CD4-positive, alpha-beta T cell treated with Interleukin-10 for 1 hour (primary cell): ENCODE measurements around the gene NETO1.

ENCODE experiments used
- DNase-seq: peaks from one replicate; pipeline ENCODE4 v3.0.0-alpha.2; 2020

Gene NETO1

GRCh38 chr18:72840109-72840508, 27.7 kb downstream of the NETO1 start:
- DNase-seq = no peak

- no peak for DNase-seq
Measured at GRCh38 chr18:72834731-72835130, 33.1 kb downstream of the NETO1 start.

- DNase-seq = no peak
Measured at GRCh38 chr18:72833471-72833870, 34.3 kb downstream of the NETO1 start.

DNA sequence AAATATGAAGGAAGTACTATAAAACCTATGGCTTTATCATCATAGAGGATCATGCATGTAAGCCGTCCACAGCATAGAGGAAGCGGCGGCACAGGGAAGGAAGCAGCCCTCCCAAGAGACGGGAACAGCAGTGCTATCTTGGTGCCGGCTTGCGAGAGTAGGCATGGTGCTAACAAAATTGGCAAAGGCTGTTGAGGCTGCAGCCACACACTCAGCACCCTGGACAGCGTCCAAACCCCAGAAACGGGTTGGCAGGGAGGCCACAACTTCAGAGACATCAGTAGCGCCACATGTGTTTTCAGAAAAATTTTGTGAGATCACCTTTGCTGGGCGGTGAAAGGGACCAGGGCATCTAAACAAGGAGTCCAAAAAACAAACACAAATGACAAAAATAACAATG, 37.7 kb downstream of the NETO1 start:
- DNase-seq = no peak

DNA sequence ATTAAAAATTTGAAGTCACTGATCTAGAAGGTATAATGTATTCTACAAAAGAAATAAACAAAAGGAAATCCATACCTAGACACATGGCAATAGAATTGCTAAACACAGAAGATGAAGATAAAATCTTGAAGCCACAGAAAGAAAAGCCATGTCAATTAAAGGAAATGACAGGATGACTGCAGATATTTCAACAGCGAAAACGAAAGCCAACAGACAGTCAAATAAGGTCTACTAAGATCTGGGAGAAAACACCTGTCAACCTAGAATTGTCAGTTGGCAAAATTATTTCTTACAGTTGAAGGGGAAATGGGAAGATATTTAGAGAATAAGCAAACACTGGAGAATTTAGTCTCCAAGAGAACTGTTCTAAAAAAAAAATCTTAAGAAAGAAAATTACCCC, 39.2 kb downstream of the NETO1 start:
- DNase-seq = no peak

GRCh38 chr18:72826736-72827135, 41.1 kb downstream of the NETO1 start:
- no peak for DNase-seq

DNA sequence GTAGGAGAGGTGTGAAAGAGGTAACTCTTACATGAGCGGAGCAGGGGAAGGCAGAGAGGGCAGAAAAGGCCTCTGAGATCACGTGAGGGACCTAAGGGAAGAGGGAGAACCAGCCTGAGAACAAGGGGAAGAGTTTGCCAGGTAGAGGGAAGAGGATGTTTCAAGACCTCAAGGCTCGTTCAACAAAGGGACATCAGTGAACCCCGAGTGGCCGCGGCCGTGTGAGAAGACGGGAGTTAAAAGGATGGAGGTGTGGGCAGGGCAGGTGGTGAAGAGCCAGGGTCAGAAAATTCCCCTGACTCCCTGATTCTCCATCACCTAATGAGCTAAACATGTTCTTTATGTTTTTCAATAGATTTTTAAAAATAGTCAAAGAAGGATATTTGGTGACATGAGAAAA, 44.4 kb downstream of the NETO1 start:
- DNase-seq = no peak

DNA sequence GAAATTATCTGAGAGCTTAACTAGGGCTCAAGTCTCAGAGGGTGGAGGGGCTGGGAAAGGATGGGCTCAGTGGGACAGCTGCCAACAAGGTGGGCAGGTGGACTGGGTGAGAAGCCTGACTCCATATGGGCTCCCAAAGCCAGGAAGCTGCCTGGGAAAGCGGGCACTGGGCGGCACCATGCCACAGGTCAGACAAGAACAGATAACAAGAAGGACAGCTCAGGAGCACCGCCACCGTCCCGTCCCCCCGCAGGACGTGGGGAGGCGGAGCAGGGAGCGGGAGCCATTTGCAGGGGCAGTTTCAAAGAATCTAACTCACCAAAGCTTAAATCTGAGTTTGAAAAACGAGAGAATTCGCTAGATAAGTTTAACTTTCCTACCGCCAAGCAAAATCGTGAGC, 45.6 kb downstream of the NETO1 start:
- DNase-seq = no peak

DNA sequence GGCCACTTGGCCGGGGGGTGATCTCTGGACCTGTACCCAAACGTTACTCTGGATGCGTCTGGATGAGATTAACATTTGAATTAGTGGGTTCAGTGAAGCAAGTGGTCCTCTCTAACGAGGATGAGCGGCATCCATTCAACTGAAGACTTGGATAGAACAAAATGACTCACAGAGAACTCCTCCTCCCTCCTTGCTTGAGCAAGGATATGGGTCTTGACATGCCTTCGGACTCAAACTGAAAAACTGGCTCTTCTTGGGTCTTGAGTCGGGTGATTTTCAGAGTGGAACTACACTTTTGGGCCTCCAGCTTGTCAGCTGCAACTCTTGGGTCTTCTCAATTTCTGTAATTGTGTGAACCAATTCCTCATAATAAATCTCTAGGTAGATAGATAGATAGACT, 47.2 kb downstream of the NETO1 start:
- no peak for DNase-seq

- no peak for DNase-seq
Measured at GRCh38 chr18:72819050-72819449, 48.7 kb downstream of the NETO1 start.

GRCh38 chr18:72811047-72811446, 56.7 kb downstream of the NETO1 start:
- no peak for DNase-seq

GRCh38 chr18:72808680-72809079, 59.1 kb downstream of the NETO1 start:
- DNase-seq = no peak

GRCh38 chr18:72799106-72799505, 68.7 kb downstream of the NETO1 start:
- DNase-seq = no peak

DNA sequence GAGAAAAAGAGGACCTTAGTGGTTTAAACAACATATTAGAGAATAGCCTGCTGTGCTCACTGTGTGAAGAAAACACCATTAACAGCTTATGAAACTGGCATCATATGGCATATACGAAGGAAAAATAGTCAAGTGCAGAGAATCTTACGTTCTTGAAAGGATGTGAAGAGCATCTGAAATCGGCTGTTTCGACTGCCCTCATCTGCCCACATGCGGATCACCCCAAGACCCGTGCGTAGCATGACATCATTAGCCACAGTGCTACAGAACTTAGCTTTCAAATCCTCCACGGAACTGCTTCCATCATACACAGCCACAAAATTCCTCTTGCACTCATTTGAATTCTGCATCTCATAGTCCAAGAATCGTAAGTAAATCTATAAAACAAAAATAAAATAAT, 84.3 kb downstream of the NETO1 start:
- no peak for DNase-seq

DNA sequence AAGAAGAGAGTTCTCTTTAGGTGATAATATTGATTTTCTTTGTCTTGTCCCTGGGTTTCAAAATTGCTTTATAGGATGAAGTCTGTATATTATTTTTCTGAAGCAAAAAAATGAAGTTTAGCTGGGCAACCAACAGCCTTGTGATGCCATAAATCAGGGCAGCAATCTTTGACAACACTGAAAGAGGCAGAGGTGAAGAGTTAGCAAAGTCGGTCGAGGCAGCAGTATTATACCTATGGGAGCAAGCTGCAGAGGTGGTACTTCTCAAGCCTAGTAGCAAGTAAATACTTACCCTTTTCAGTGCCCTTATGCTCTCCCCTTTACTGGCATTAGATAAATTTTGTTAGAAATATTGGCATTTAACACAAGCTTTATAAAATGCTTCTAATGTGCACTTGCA, 92.9 kb downstream of the NETO1 start:
- no peak for DNase-seq

GRCh38 chr18:72772916-72773315, 94.9 kb downstream of the NETO1 start:
- DNase-seq = no peak

- no peak for DNase-seq
Measured at GRCh38 chr18:72768681-72769229, 99.0 kb downstream of the NETO1 start.

GRCh38 chr18:72762515-72763122, 105.2 kb downstream of the NETO1 start:
- DNase-seq = peak; percentile 24

DNA sequence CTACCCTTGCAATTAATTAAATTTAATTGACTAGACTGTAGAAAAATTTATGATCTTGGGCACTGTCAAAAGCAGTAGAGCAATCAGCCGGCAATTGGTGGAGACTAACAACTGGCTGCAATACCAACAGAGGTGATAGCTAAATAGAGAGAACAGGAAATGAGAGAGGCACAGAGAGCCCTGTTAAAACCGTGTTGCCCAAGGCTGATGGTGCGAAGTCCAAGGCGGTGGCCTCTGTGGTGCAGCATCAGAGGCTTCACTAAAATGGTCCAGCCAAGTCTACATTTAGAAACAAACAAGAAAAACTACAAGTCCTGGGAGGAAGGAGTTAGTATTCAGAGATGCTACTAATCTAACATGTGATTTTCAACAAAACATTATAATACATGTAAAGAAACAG, 115.6 kb downstream of the NETO1 start:
- DNase-seq = no peak

DNA sequence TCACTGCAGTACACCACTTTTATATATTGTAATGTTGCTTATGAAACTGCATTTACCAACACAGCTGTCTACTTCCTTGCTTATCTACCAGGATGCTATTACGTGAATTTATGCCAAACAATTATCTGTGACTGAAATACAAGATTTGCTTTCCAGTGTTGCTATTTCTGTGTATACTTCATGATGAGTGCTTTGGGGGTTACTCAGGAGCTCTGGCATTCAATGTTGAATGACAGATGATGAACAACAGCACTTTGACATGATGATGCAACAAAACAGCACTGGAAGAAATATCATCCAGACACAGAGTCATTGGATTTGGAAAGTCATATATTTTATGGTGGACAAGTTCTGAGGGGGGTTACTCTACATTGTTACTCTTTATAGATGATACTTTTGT, 125.8 kb downstream of the NETO1 start:
- no peak for DNase-seq

GRCh38 chr18:72738136-72738535, 129.7 kb downstream of the NETO1 start:
- DNase-seq = no peak

GRCh38 chr18:72727776-72728175, 140.0 kb downstream of the NETO1 start:
- DNase-seq = no peak

DNA sequence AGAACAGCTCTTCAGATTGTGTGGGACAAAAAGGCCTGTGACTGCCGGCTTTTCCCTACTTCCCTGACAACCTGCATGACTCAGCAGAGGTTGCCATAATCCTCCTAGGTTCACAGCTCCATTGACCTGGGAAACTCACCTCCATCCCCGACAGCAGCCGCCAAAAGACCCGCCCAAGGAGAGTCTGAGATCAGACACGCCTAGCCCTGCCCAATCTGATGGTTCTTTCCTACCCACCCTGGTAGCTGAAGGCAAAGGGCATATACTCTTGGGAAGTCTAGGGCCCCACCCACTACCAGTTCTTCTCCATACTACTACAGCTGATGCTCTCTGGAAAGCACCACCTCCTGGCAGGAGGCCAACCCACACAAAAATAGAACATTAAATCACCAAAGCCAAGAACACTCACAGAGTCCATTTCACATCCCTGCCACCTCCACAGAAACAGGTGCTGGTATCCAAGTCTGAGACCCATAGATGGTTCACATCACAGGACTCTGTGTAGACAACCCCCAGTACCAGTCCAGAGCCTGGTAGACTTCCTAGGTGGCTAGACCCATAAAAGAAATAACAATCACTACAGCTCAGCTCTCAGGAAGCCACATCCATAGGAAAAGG, 140.6 kb downstream of the NETO1 start:
- DNase-seq = no peak

DNA sequence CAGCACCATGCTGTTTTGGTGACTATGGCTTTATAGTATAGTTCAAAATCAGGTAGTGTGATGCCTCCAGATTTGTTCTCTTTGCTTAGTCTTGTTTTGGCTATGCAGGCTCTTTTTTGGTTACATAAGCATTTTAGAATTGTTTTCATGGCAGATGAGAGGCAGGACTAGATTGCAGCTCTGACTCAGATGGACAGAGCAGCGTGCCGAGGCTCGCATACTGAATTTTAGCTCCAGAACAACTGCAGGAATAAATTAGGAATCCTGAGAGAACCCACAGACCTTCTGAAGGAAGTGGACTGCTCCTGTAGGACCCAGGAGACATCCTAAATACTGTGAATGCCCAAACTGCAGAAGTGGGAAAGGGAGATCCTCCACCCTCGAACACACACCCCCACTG, 141.6 kb downstream of the NETO1 start:
- DNase-seq = no peak

- no peak for DNase-seq
Measured at GRCh38 chr18:72721330-72721729, 146.5 kb downstream of the NETO1 start.
